Erythroblast (primary cell): Measurements from ENCODE around the gene C12orf57.

ENCODE experiments used
- GATA1 ChIP-seq: IDR thresholded peaks from 2 replicates; pipeline ENCODE4 v1.6.1; 2011; ENCODE audit warnings: low read depth, mild to moderate bottlenecking, control low read depth, low read length, moderate library complexity
- POLR2A ChIP-seq: IDR thresholded peaks from 2 replicates; pipeline ENCODE4 v1.6.1; 2011; ENCODE audit warnings: mild to moderate bottlenecking, low read length

GRCh38 chr12:6923851-6924250 lies 20.0 kb upstream of the C12orf57 start:
- TF ChIP-seq POLR2A = no peak
- no peak for TF ChIP-seq GATA1
